ENCODE results near the gene TXLNA.

GRCh38 chr1:32219022-32219421 is 39.5 kb downstream of the TXLNA start:
- TF ChIP-seq POLR2A (IDR thresholded peaks at IDR 0.05) (no peak), CTCF (IDR thresholded peaks at IDR 0.05) (no peak)
